Ovary (tissue), 9 donors: Measurements from ENCODE around the gene TTC39B. TPM values are rescaled to one million over a fixed set of nuclear protein-coding genes. Genes with fewer than 3 reads are reported as not detected.

Experiments used
- DNase-seq, 5 donors: peaks; one replicate each; pipeline ENCODE4 v3.0.0-alpha.2; 2019 to 2020
- H3K27ac ChIP-seq, 2 donors: fragments of 200-600 bp; one replicate each; pipeline versions ENCODE4 v1.5.1 to v1.8.0; 2019 to 2022
- H3K27me3 ChIP-seq: fragments of 200-600 bp; one replicate; pipeline ENCODE4 v1.8.0; 2022
- H3K36me3 ChIP-seq: fragments of 200-600 bp; sonication (generic); one replicate; pipeline ENCODE4 v1.5.1; 2019
- H3K4me1 ChIP-seq: one replicate; pipeline ENCODE4 v1.8.1; 2013; ENCODE audit warnings: mild to moderate bottlenecking, moderate library complexity; ENCODE audit not compliant: insufficient read depth
- H3K4me3 ChIP-seq: fragments of 200-600 bp; sonication (generic); one replicate; pipeline ENCODE4 v1.5.1; 2017
- H3K9me3 ChIP-seq, 2 donors: fragments of 200-600 bp in 1 of 2; sonication (generic) in 1 of 2; one replicate each; pipeline versions ENCODE4 v1.5.1 to v1.8.1; 2013 to 2019; ENCODE audit warnings: mild to moderate bottlenecking in 1 of 2, moderate library complexity in 1 of 2
- EP300 ChIP-seq: sonication (generic); formaldehyde crosslinking; IDR thresholded peaks from one replicate; pipeline ENCODE4 v1.6.1; 2017; ENCODE audit warnings: antibody characterized with exemption
- POLR2A ChIP-seq: fragments of 450-650 bp; IDR thresholded peaks from one replicate; pipeline ENCODE4 v1.6.1; 2017; ENCODE audit warnings: antibody characterized with exemption, mild to moderate bottlenecking, moderate library complexity
- WGBS, 3 donors: extraction: QIAGEN DNeasy Blood & Tissue Kit in 1 of 3; methylation state at CpG; one replicate each; pipeline versions ENCODE4 v1.1.5 to v1.1.7; 2013 to 2017; 5-methylcytosine and 5-hydroxymethylcytosine counted together
- intact Hi-C, 4 donors: fragments of 100-400 bp; cut with DNase I; formaldehyde crosslinking; loops; one replicate each; pipeline versions ENCODE4 v1.11.0 to v1.15.1; 2022 to 2023
- polyA plus RNA-seq, 2 donors: library from polyadenylated mRNA; stranded (reverse); fragments of 200-250 nt in 1 of 2; fragments of 350-450 nt in 1 of 2; fragmentation: Illumina TruSeq in 1 of 2; extraction: RNeasy Lipid Tissue Mini Kit (QIAGEN cat#74804) in 1 of 2; gene quantifications; one replicate each; pipeline ENCODE4 v1.2.3, GENCODE V29; 2013 to 2014
- total RNA-seq, 7 donors: library from RNA; depleted of rRNA in 2 of 7; stranded (reverse); fragments of >200 nt in 2 of 7; fragmentation: NEBNext Ultra II Directional in 3 of 7; extraction: Animal tissue kit (Norgen Biotek cat#: 25700) in 3 of 7; gene quantifications; one replicate each; pipeline versions ENCODE4 v1.1.0 to v1.2.4, GENCODE V29; 2016 to 2023
- TF ChIP-seq, protein P1 (sequence below), 3 donors: fragments of 450-650 bp in 2 of 3; fragments of 200-600 bp in 1 of 3; IDR thresholded peaks; one replicate each; pipeline versions ENCODE4 v1.5.1 to v1.8.0; 2016 to 2022; ENCODE audit warnings: antibody characterized with exemption in 3 of 3, mild to moderate bottlenecking in 1 of 3
- donor health status: DM: no; HTN: no; CAD: no; lungs with moderate emphysema.
- donor health status: DM: no; HTN: no; CAD: no.
- donor health status: Bipolar disorder and iron deficiency.
- donor health status: DM: yes; HTN: yes; CAD: no.
- donor health status: DM: no; HTN: no; CAD: no.
- donor health status: DM: yes; HTN: yes; CAD: no.

Gene TTC39B
- total and polyA plus RNA-seq, 9 donors, result 2.9 to 26.0 (median 11.0) TPM

DNA sequence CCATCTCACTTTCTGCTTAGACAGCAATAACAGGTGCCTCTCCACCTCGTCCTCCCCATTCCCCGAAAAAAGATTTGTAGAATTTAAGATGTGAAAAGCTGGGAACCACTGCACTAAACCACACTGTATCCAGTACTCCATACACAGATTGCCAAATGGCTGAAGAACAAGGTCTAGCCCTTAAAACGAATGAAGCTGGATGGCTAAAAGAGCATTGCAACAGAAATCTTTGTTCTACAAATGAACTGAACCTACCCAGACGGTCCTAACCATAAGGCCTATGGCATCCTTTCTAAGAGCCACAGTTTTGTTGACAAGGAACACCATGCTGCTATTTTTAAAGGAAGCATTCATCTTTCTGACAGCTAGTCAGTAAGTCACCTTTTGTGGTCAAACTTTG is 152.3 kb downstream of the TTC39B start:
- intact Hi-C loops, result no loop called here
- no peak for DNase-seq
- H3K36me3 ChIP-seq, result no peaks in the 10 kb centered on the region
- peaks cover 6% of the 10 kb centered on the region for H3K4me1 ChIP-seq
- H3K9me3 ChIP-seq, result no peaks in the 10 kb centered on the region
- 60 to 83% (median 77%) methylated on average over 4 of the region's 4 CpGs for WGBS, 3 donors
- no peak overlapping the region for H3K27ac ChIP-seq
- H3K27me3 ChIP-seq, result no peaks in the 10 kb centered on the region
- H3K4me3 ChIP-seq, result no peak overlapping the region
- TF ChIP-seq, protein P1, sequence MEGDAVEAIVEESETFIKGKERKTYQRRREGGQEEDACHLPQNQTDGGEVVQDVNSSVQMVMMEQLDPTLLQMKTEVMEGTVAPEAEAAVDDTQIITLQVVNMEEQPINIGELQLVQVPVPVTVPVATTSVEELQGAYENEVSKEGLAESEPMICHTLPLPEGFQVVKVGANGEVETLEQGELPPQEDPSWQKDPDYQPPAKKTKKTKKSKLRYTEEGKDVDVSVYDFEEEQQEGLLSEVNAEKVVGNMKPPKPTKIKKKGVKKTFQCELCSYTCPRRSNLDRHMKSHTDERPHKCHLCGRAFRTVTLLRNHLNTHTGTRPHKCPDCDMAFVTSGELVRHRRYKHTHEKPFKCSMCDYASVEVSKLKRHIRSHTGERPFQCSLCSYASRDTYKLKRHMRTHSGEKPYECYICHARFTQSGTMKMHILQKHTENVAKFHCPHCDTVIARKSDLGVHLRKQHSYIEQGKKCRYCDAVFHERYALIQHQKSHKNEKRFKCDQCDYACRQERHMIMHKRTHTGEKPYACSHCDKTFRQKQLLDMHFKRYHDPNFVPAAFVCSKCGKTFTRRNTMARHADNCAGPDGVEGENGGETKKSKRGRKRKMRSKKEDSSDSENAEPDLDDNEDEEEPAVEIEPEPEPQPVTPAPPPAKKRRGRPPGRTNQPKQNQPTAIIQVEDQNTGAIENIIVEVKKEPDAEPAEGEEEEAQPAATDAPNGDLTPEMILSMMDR (IDR thresholded peaks at IDR 0.05), result no peak
- TF ChIP-seq POLR2A, result no peak

DNA sequence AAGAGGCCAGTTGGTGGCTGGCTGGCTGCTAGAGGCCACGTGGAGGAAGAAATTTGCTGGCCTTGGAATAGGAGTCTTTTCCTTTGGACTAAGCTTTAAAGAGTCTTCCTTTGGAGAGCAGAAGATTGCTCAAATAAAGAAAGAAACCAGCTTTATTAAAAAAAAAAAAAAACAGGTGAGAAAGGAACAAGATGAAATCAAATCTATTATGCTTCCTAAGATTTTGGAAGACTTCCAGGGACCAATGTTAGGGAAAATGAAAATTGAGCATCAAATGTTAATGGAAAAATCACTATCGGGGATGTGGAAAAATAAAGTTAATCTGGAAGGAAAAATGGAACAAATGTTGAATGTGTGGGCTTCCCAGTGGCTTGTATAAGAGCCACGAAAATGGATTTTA is 153.1 kb downstream of the TTC39B start:
- no peaks in the 10 kb centered on the region for H3K9me3 ChIP-seq
- intact Hi-C loops, result no loop called here
- H3K4me1 ChIP-seq, result peaks cover 6% of the 10 kb centered on the region
- no peaks in the 10 kb centered on the region for H3K27me3 ChIP-seq
- 69 to 87% (median 84%) methylated on average over 3 of the region's 3 CpGs for WGBS, 3 donors
- H3K36me3 ChIP-seq, result no peaks in the 10 kb centered on the region
- H3K27ac ChIP-seq, result no peak overlapping the region
- TF ChIP-seq POLR2A, result no peak
- no peak for TF ChIP-seq EP300
- TF ChIP-seq, protein P1 (IDR thresholded peaks at IDR 0.05), result no peak
- no peak overlapping the region for H3K4me3 ChIP-seq
- DNase-seq, result no peak

DNA sequence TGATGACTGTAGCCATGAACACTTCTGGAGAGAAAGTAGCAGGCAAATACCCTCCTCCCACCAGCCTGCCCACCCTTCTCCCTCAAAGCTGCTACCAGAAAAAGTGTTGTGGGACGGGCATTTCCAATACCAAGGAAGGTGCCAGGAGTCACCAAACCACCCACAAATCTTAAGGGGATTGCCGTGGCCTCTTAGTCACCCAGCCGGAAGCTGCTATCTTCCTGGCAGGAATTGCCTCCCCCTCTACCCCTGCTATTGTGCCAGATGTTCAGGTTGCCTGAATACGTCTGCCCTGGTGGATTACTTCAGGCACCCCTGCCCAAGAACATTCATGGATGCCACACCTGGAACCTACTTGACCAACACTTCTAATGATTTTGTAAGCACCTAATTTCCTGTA is 156.1 kb downstream of the TTC39B start:
- Histone ChIP-seq H3K4me3 (no peak overlapping the region), H3K27me3 (no peaks in the 10 kb centered on the region), H3K4me1 (peaks cover 3% of the 10 kb centered on the region), H3K27ac (no peak overlapping the region), H3K9me3 (no peaks in the 10 kb centered on the region), H3K36me3 (no peaks in the 10 kb centered on the region)
- WGBS, 3 donors, result 76 to 87% (median 85%) methylated on average over 4 of the region's 4 CpGs
- TF ChIP-seq, protein P1 (IDR thresholded peaks at IDR 0.05), result no peak
- TF ChIP-seq POLR2A (no peak), EP300 (no peak)
- DNase-seq, result no peak
- intact Hi-C loops, result no loop called here

DNA sequence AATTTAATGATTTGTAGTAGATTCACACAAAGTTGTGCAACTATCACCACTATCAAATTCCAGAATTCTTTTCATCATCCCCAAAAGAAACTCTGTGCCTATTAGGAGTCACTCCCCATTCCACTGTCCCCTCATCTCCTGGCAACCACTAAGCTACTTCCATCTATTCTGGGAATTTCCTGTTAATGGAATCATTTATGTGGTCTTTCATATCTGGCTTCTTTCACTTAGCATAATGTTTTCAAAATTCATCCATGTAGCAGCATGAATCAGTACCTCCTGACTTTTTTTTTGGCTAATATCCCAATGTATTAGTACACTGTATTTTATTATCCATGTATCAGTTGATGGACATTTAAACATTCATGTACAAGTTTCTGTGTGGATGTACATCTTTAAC is 157.6 kb downstream of the TTC39B start:
- Histone ChIP-seq H3K27ac (no peak overlapping the region), H3K9me3 (no peaks in the 10 kb centered on the region), H3K4me3 (no peak overlapping the region), H3K27me3 (no peaks in the 10 kb centered on the region), H3K4me1 (no peaks in the 10 kb centered on the region), H3K36me3 (no peaks in the 10 kb centered on the region)
- no peak for DNase-seq
- intact Hi-C loops, result no loop called here
- TF ChIP-seq EP300, result no peak
- no peak for TF ChIP-seq POLR2A
- TF ChIP-seq, protein P1 (IDR thresholded peaks at IDR 0.05), result no peak

DNA sequence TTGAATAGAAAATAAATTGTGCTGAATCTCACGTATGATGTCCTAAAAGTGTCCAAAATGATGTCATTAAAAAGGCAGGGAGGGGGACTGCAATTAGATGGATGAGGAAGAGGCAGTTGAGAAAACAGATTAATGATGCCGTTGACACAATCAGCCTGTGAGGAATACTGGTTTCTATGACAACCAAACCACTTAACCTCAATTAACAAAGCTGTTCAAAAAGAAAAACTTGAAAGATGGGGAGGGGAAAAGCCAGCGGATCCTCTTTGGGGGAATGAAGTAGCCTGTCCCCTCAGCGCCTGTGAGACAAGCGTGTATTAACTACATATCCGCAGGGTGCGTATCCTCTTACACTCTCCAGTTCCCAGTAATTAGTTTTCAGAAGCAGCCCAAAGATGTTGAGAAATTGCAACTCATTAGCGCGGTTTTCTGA is 160.7 kb downstream of the TTC39B start:
- Histone ChIP-seq H3K4me3 (no peak overlapping the region), H3K9me3 (no peaks in the 10 kb centered on the region), H3K27ac (no peak overlapping the region), H3K27me3 (no peaks in the 10 kb centered on the region), H3K4me1 (no peaks in the 10 kb centered on the region), H3K36me3 (no peaks in the 10 kb centered on the region)
- no peak for TF ChIP-seq POLR2A
- no peak for TF ChIP-seq EP300
- TF ChIP-seq, protein P1 (IDR thresholded peaks at IDR 0.05), result no peak
- DNase-seq, result no peak
- 90 to 92% (median 91%) methylated on average over 9 of the region's 9 CpGs for WGBS, 3 donors
- intact Hi-C loops, result no loop called here
